Measurements from ENCODE around the gene GDF7.

GDF7 gene

GRCh38 chr2:20717641-20718040 lies 50.7 kb downstream of the GDF7 start:
- no peaks in the 10 kb centered on the region for H3K27me3 ChIP-seq (ENCODE audit: control insufficient read depth in 1 of 2, insufficient read depth in 1 of 2, low read length in 2 of 2)
- H3K23ac ChIP-seq (ENCODE audit: low read length in 2 of 2), result no peak overlapping the region
- peaks cover 0 to 2% of the 10 kb centered on the region in 2 experiments for H3K36me3 ChIP-seq (ENCODE audit: control insufficient read depth in 1 of 2, insufficient read depth in 2 of 2, low read depth in 1 of 2, low read length in 2 of 2)
- H4K8ac ChIP-seq (ENCODE audit: low read length), result no peak overlapping the region
- H3K4me1 ChIP-seq (ENCODE audit: control insufficient read depth, insufficient read depth, low read depth, low read length), result no peaks in the 10 kb centered on the region
- no peak overlapping the region for H3K4ac ChIP-seq (ENCODE audit: low read depth in 1 of 2, low read length in 2 of 2)
- H3K9me3 ChIP-seq (ENCODE audit: control insufficient read depth, low read length), result peaks cover 20% of the 10 kb centered on the region
- WGBS, result no CpG with 5 or more reads among the region's 1 CpG
- H2AFZ ChIP-seq (ENCODE audit: low read depth, low read length), result no peak overlapping the region
- no peak overlapping the region for H3K14ac ChIP-seq (ENCODE audit: low read length in 2 of 2)
- no peak overlapping the region for H2BK15ac ChIP-seq (ENCODE audit: low read depth, poor library complexity, severe bottlenecking)
- no peak overlapping the region for H2BK120ac ChIP-seq (ENCODE audit: low read depth, low read length)
- H2BK5ac ChIP-seq (ENCODE audit: low read depth, low read length, poor library complexity, severe bottlenecking), result no peak overlapping the region
- no peak overlapping the region for H3K18ac ChIP-seq (ENCODE audit: low read depth in 1 of 2, low read length in 2 of 2)
- no peak overlapping the region for H3K9ac ChIP-seq (ENCODE audit: low read length)
- H4K91ac ChIP-seq (ENCODE audit: low read length), result no peak overlapping the region
- H3K79me1 ChIP-seq (replicated peaks; ENCODE audit: low read length, poor library complexity, severe bottlenecking), result peaks cover 3% of the 10 kb centered on the region
- H3K27ac ChIP-seq (ENCODE audit: low read length, poor library complexity, severe bottlenecking), result no peak overlapping the region
- no peak for DNase-seq
- H3K4me2 ChIP-seq (ENCODE audit: low read length, poor library complexity, severe bottlenecking), result no peak overlapping the region
- H3K4me3 ChIP-seq (ENCODE audit: insufficient read depth in 1 of 2, low read depth in 1 of 2, low read length in 2 of 2), result no peak overlapping the region
- H2AK5ac ChIP-seq (ENCODE audit: low read length, severe bottlenecking), result no peak overlapping the region
- H2BK12ac ChIP-seq (ENCODE audit: low read length in 2 of 2), result no peak overlapping the region

GRCh38 chr2:20722592-20723240 lies 55.8 kb downstream of the GDF7 start:
- Histone ChIP-seq H3K4me3 (ENCODE audit: insufficient read depth in 1 of 2, low read depth in 1 of 2, low read length in 2 of 2) (no peak overlapping the region), H3K27ac (ENCODE audit: low read length, poor library complexity, severe bottlenecking) (no peak overlapping the region), H4K91ac (ENCODE audit: low read length) (no peak overlapping the region), H3K14ac (ENCODE audit: low read length in 2 of 2) (no peak overlapping the region), H2AFZ (ENCODE audit: low read depth, low read length) (no peak overlapping the region), H2BK12ac (ENCODE audit: low read length in 2 of 2) (no peak overlapping the region), H3K4me1 (ENCODE audit: control insufficient read depth, insufficient read depth, low read depth, low read length) (peaks cover 1% of the 10 kb centered on the region), H3K9ac (ENCODE audit: low read length) (no peak overlapping the region), H3K23ac (ENCODE audit: low read length in 2 of 2) (no peak overlapping the region), H2BK5ac (ENCODE audit: low read depth, low read length, poor library complexity, severe bottlenecking) (no peak overlapping the region), H3K36me3 (ENCODE audit: control insufficient read depth in 1 of 2, insufficient read depth in 2 of 2, low read depth in 1 of 2, low read length in 2 of 2) (peaks cover under 1 to 7% of the 10 kb centered on the region in 2 experiments), H4K8ac (ENCODE audit: low read length) (no peak overlapping the region), H3K18ac (ENCODE audit: low read depth in 1 of 2, low read length in 2 of 2) (no peak overlapping the region), H2AK5ac (ENCODE audit: low read length, severe bottlenecking) (no peak overlapping the region), H3K79me1 (replicated peaks; ENCODE audit: low read length, poor library complexity, severe bottlenecking) (peaks cover 8% of the 10 kb centered on the region), H2BK120ac (ENCODE audit: low read depth, low read length) (no peak overlapping the region), H3K9me3 (ENCODE audit: control insufficient read depth, low read length) (peaks cover 18% of the 10 kb centered on the region), H3K4ac (ENCODE audit: low read depth in 1 of 2, low read length in 2 of 2) (no peak overlapping the region), H3K27me3 (ENCODE audit: control insufficient read depth in 1 of 2, insufficient read depth in 1 of 2, low read length in 2 of 2) (no peaks in the 10 kb centered on the region), H2BK15ac (ENCODE audit: low read depth, poor library complexity, severe bottlenecking) (no peak overlapping the region), H3K4me2 (ENCODE audit: low read length, poor library complexity, severe bottlenecking) (no peak overlapping the region)
- no peak for DNase-seq
- WGBS, result 100% methylated on average over 1 of the region's 1 CpG

GRCh38 chr2:20723543-20723942 lies 56.6 kb downstream of the GDF7 start:
- Histone ChIP-seq H3K9me3 (ENCODE audit: control insufficient read depth, low read length) (peaks cover 10% of the 10 kb centered on the region), H3K9ac (ENCODE audit: low read length) (no peak overlapping the region), H2BK120ac (ENCODE audit: low read depth, low read length) (no peak overlapping the region), H3K4me1 (ENCODE audit: control insufficient read depth, insufficient read depth, low read depth, low read length) (peaks cover 3% of the 10 kb centered on the region), H2AK5ac (ENCODE audit: low read length, severe bottlenecking) (no peak overlapping the region), H3K4me3 (ENCODE audit: insufficient read depth in 1 of 2, low read depth in 1 of 2, low read length in 2 of 2) (no peak overlapping the region), H3K27me3 (ENCODE audit: control insufficient read depth in 1 of 2, insufficient read depth in 1 of 2, low read length in 2 of 2) (no peaks in the 10 kb centered on the region), H2AFZ (ENCODE audit: low read depth, low read length) (no peak overlapping the region), H3K4me2 (ENCODE audit: low read length, poor library complexity, severe bottlenecking) (no peak overlapping the region), H3K23ac (ENCODE audit: low read length in 2 of 2) (no peak overlapping the region), H2BK5ac (ENCODE audit: low read depth, low read length, poor library complexity, severe bottlenecking) (no peak overlapping the region), H2BK15ac (ENCODE audit: low read depth, poor library complexity, severe bottlenecking) (no peak overlapping the region), H2BK12ac (ENCODE audit: low read length in 2 of 2) (no peak overlapping the region), H4K91ac (ENCODE audit: low read length) (no peak overlapping the region), H3K14ac (ENCODE audit: low read length in 2 of 2) (no peak overlapping the region), H4K8ac (ENCODE audit: low read length) (no peak overlapping the region), H3K4ac (ENCODE audit: low read depth in 1 of 2, low read length in 2 of 2) (no peak overlapping the region), H3K27ac (ENCODE audit: low read length, poor library complexity, severe bottlenecking) (peak overlapping the region; percentile 30), H3K18ac (ENCODE audit: low read depth in 1 of 2, low read length in 2 of 2) (no peak overlapping the region), H3K79me1 (replicated peaks; ENCODE audit: low read length, poor library complexity, severe bottlenecking) (peaks cover 8% of the 10 kb centered on the region), H3K36me3 (ENCODE audit: control insufficient read depth in 1 of 2, insufficient read depth in 2 of 2, low read depth in 1 of 2, low read length in 2 of 2) (peaks cover 0 to 7% of the 10 kb centered on the region in 2 experiments)
- DNase-seq, result peak; percentile 24

- H3K14ac ChIP-seq (ENCODE audit: low read length in 2 of 2), result no peak overlapping the region
- H3K4ac ChIP-seq (ENCODE audit: low read depth in 1 of 2, low read length in 2 of 2), result no peak overlapping the region
- WGBS, result 100% methylated on average over 2 of the region's 3 CpGs
- H4K8ac ChIP-seq (ENCODE audit: low read length), result no peak overlapping the region
- no peak for DNase-seq
- H2BK120ac ChIP-seq (ENCODE audit: low read depth, low read length), result no peak overlapping the region
- peaks cover 8% of the 10 kb centered on the region for H3K79me1 ChIP-seq (replicated peaks; ENCODE audit: low read length, poor library complexity, severe bottlenecking)
- no peak overlapping the region for H2BK15ac ChIP-seq (ENCODE audit: low read depth, poor library complexity, severe bottlenecking)
- no peak overlapping the region for H2BK12ac ChIP-seq (ENCODE audit: low read length in 2 of 2)
- H2AK5ac ChIP-seq (ENCODE audit: low read length, severe bottlenecking), result peak overlapping the region; percentile 93
- H3K18ac ChIP-seq (ENCODE audit: low read depth in 1 of 2, low read length in 2 of 2), result no peak overlapping the region
- H3K4me3 ChIP-seq (ENCODE audit: insufficient read depth in 1 of 2, low read depth in 1 of 2, low read length in 2 of 2), result no peak overlapping the region
- H3K36me3 ChIP-seq (ENCODE audit: control insufficient read depth in 1 of 2, insufficient read depth in 2 of 2, low read depth in 1 of 2, low read length in 2 of 2), result peaks cover 0 to 7% of the 10 kb centered on the region in 2 experiments
- H3K4me2 ChIP-seq (ENCODE audit: low read length, poor library complexity, severe bottlenecking), result no peak overlapping the region
- no peak overlapping the region for H3K9ac ChIP-seq (ENCODE audit: low read length)
- no peak overlapping the region for H2BK5ac ChIP-seq (ENCODE audit: low read depth, low read length, poor library complexity, severe bottlenecking)
- no peak overlapping the region for H3K23ac ChIP-seq (ENCODE audit: low read length in 2 of 2)
- no peaks in the 10 kb centered on the region for H3K27me3 ChIP-seq (ENCODE audit: control insufficient read depth in 1 of 2, insufficient read depth in 1 of 2, low read length in 2 of 2)
- no peak overlapping the region for H4K91ac ChIP-seq (ENCODE audit: low read length)
- peak overlapping the region; percentile 33 for H3K27ac ChIP-seq (ENCODE audit: low read length, poor library complexity, severe bottlenecking)
- no peak overlapping the region for H2AFZ ChIP-seq (ENCODE audit: low read depth, low read length)
- H3K9me3 ChIP-seq (ENCODE audit: control insufficient read depth, low read length), result peaks cover under 1% of the 10 kb centered on the region
- peaks cover 5% of the 10 kb centered on the region for H3K4me1 ChIP-seq (ENCODE audit: control insufficient read depth, insufficient read depth, low read depth, low read length)
Observed at GRCh38 chr2:20724500-20725053, 57.6 kb downstream of the GDF7 start.

All from mesenchymal stem cell (in vitro differentiated cells and primary cell).